ENCODE results near the gene BCKDHB.

GRCh38 chr6:80272988-80273387 lies 166.5 kb downstream of the BCKDHB start:
- TF ChIP-seq POLR2AphosphoS5 (IDR thresholded peaks at IDR 0.05; ENCODE audit: low read depth, low read length) (no peak), CTCF (IDR thresholded peaks at IDR 0.05) (no peak)
